Measurements from ENCODE around the gene SF3B1.

The SF3B1 gene

GRCh38 chr2:197359859-197360258 is 75.0 kb downstream of the SF3B1 start:
- no peak for DNase-seq (ENCODE audit: extremely low spot score)
- POLR2A ChIA-PET: no interaction called here
- CTCF ChIA-PET: no interaction called here
- no peak for TF ChIP-seq L3MBTL2 (conservative IDR thresholded peaks at IDR 0.05)
- no peak for TF ChIP-seq PKNOX1 (IDR thresholded peaks at IDR 0.05)
- TF ChIP-seq NFRKB (IDR thresholded peaks at IDR 0.05): no peak
- TF ChIP-seq SUZ12 (IDR thresholded peaks at IDR 0.05): no peak
- no peak for TF ChIP-seq LEF1 (IDR thresholded peaks at IDR 0.05; ENCODE audit: borderline replicate concordance)
- TF ChIP-seq CTBP1 (IDR thresholded peaks at IDR 0.05; ENCODE audit: borderline replicate concordance): no peak
- TF ChIP-seq TARDBP (IDR thresholded peaks at IDR 0.05): no peak
- no peak for TF ChIP-seq FOXK2 (IDR thresholded peaks at IDR 0.05)
- no peak for TF ChIP-seq SP1 (IDR thresholded peaks at IDR 0.05)
- no peak for TF ChIP-seq FOXA1 (IDR thresholded peaks at IDR 0.05)
- TF ChIP-seq HDGF (IDR thresholded peaks at IDR 0.05; ENCODE audit: borderline replicate concordance): no peak
- TF ChIP-seq ARNT (IDR thresholded peaks at IDR 0.05): no peak
- no peak for TF ChIP-seq FOXM1 (IDR thresholded peaks at IDR 0.05; ENCODE audit: borderline replicate concordance)
- TF ChIP-seq ZNF384 (IDR thresholded peaks at IDR 0.05): no peak
- no peak for TF ChIP-seq BHLHE40 (IDR thresholded peaks at IDR 0.05; ENCODE audit: borderline replicate concordance)
- TF ChIP-seq ELF4 (IDR thresholded peaks at IDR 0.05): no peak

GRCh38 chr2:197358931-197359330 is 75.9 kb downstream of the SF3B1 start:
- TF ChIP-seq SP1 (IDR thresholded peaks at IDR 0.05) (no peak), SUZ12 (IDR thresholded peaks at IDR 0.05) (no peak), HDGF (IDR thresholded peaks at IDR 0.05; ENCODE audit: borderline replicate concordance) (no peak), FOXK2 (IDR thresholded peaks at IDR 0.05) (no peak), BHLHE40 (IDR thresholded peaks at IDR 0.05; ENCODE audit: borderline replicate concordance) (no peak), FOXM1 (IDR thresholded peaks at IDR 0.05; ENCODE audit: borderline replicate concordance) (no peak), ARNT (IDR thresholded peaks at IDR 0.05) (no peak), ELF4 (IDR thresholded peaks at IDR 0.05) (no peak), L3MBTL2 (conservative IDR thresholded peaks at IDR 0.05) (no peak), ZNF384 (IDR thresholded peaks at IDR 0.05) (no peak), LEF1 (IDR thresholded peaks at IDR 0.05; ENCODE audit: borderline replicate concordance) (no peak), FOXA1 (IDR thresholded peaks at IDR 0.05) (no peak), PKNOX1 (IDR thresholded peaks at IDR 0.05) (no peak), TARDBP (IDR thresholded peaks at IDR 0.05) (no peak), NFRKB (IDR thresholded peaks at IDR 0.05) (no peak), CTBP1 (IDR thresholded peaks at IDR 0.05; ENCODE audit: borderline replicate concordance) (no peak)
- no peak for DNase-seq (ENCODE audit: extremely low spot score)
- POLR2A ChIA-PET: no interaction called here
- CTCF ChIA-PET: interaction anchor here (1.0 kb wide), 2 partner anchors 8 to 20 kb away, joined by 3 to 6 read pairs; no protein-coding TSS in a partner anchor

GRCh38 chr2:197357986-197358385 is 76.8 kb downstream of the SF3B1 start:
- no peak for DNase-seq (ENCODE audit: extremely low spot score)
- TF ChIP-seq FOXA1 (IDR thresholded peaks at IDR 0.05) (no peak), FOXM1 (IDR thresholded peaks at IDR 0.05; ENCODE audit: borderline replicate concordance) (no peak), HDGF (IDR thresholded peaks at IDR 0.05; ENCODE audit: borderline replicate concordance) (no peak), L3MBTL2 (conservative IDR thresholded peaks at IDR 0.05) (no peak), ZNF384 (IDR thresholded peaks at IDR 0.05) (no peak), TARDBP (IDR thresholded peaks at IDR 0.05) (no peak)
- POLR2A ChIA-PET: no interaction called here
- CTCF ChIA-PET: no interaction called here

GRCh38 chr2:197356136-197356535 is 78.7 kb downstream of the SF3B1 start:
- ChIA-PET POLR2A (no interaction called here), CTCF (interaction anchor here (0.7 kb wide), 1 partner anchor 102 kb away, joined by 3 read pairs; no protein-coding TSS in a partner anchor)
- TF ChIP-seq ARNT (IDR thresholded peaks at IDR 0.05): no peak
- no peak for TF ChIP-seq FOXA1 (IDR thresholded peaks at IDR 0.05)
- TF ChIP-seq HDGF (IDR thresholded peaks at IDR 0.05; ENCODE audit: borderline replicate concordance): no peak
- no peak for TF ChIP-seq ELF4 (IDR thresholded peaks at IDR 0.05)
- TF ChIP-seq FOXM1 (IDR thresholded peaks at IDR 0.05; ENCODE audit: borderline replicate concordance): no peak
- TF ChIP-seq L3MBTL2 (conservative IDR thresholded peaks at IDR 0.05): no peak
- no peak for TF ChIP-seq ZNF384 (IDR thresholded peaks at IDR 0.05)
- no peak for TF ChIP-seq CTBP1 (IDR thresholded peaks at IDR 0.05; ENCODE audit: borderline replicate concordance)
- TF ChIP-seq PKNOX1 (IDR thresholded peaks at IDR 0.05): no peak
- DNase-seq (ENCODE audit: extremely low spot score): peak; percentile 49

- ChIA-PET POLR2A (no interaction called here), CTCF (no interaction called here)
- no peak for DNase-seq (ENCODE audit: extremely low spot score)
- TF ChIP-seq CTBP1 (IDR thresholded peaks at IDR 0.05; ENCODE audit: borderline replicate concordance) (no peak), PKNOX1 (IDR thresholded peaks at IDR 0.05) (no peak), ELF4 (IDR thresholded peaks at IDR 0.05) (no peak), ZNF384 (IDR thresholded peaks at IDR 0.05) (no peak), BHLHE40 (IDR thresholded peaks at IDR 0.05; ENCODE audit: borderline replicate concordance) (no peak)
Observed at GRCh38 chr2:197354169-197354558, 80.7 kb downstream of the SF3B1 start.

All from HEK293T (cell line).